Activated T-helper 1 cell treated with Interleukin-2 at 50 U/mL for 16 hours (primary cell): ENCODE results near the gene CD83.
"Not testable (repeated sequence)": the region's sequence is repeated elsewhere in the genome, so short reads cannot be mapped to it uniquely, and the experiment has no call there.

Source experiments
- DNase-seq: peaks from one replicate; pipeline ENCODE4 v3.0.0-alpha.2; 2020; ENCODE audit warnings: low read depth

Gene CD83

GRCh38 chr6:14117158-14118090 is at the start of gene CD83:
Gene CD83, plus strand, starts transcription at chr6:14117772. Its CDS starts 40 bp downstream, at chr6:14117812.
- peak; percentile 81 for DNase-seq

- DNase-seq = no peak
Observed at GRCh38 chr6:14068133-14068532, 49.4 kb upstream of the CD83 start.

GRCh38 chr6:14068623-14069022 is 48.9 kb upstream of the CD83 start:
- DNase-seq = no peak

- DNase-seq = no peak
Observed at GRCh38 chr6:14070457-14070856, 47.1 kb upstream of the CD83 start.

GRCh38 chr6:14072084-14072483 is 45.5 kb upstream of the CD83 start:
- DNase-seq = no peak

- DNase-seq = not testable (repeated sequence)
Observed at GRCh38 chr6:14073561-14074354, 43.8 kb upstream of the CD83 start.

- no peak for DNase-seq
Observed at GRCh38 chr6:14074476-14075094, 43.0 kb upstream of the CD83 start.

- DNase-seq = no peak
Observed at GRCh38 chr6:14075095-14075503, 42.5 kb upstream of the CD83 start.

- no peak for DNase-seq
Observed at GRCh38 chr6:14077193-14077867, 40.2 kb upstream of the CD83 start.

GRCh38 chr6:14079433-14079832 is 38.1 kb upstream of the CD83 start:
- DNase-seq = no peak

GRCh38 chr6:14079971-14080370 is 37.6 kb upstream of the CD83 start:
- DNase-seq = no peak

GRCh38 chr6:14081126-14081525 is 36.4 kb upstream of the CD83 start:
- DNase-seq = no peak

- DNase-seq = no peak
Observed at GRCh38 chr6:14082771-14083170, 34.8 kb upstream of the CD83 start.

GRCh38 chr6:14083262-14083661 is 34.3 kb upstream of the CD83 start:
- no peak for DNase-seq

GRCh38 chr6:14083751-14084150 is 33.8 kb upstream of the CD83 start:
- DNase-seq = no peak

GRCh38 chr6:14084388-14084787 is 33.2 kb upstream of the CD83 start:
- DNase-seq = no peak

- no peak for DNase-seq
Observed at GRCh38 chr6:14085176-14085787, 32.3 kb upstream of the CD83 start.

GRCh38 chr6:14086701-14087100 is 30.9 kb upstream of the CD83 start:
- DNase-seq = no peak

- no peak for DNase-seq
Observed at GRCh38 chr6:14088600-14089192, 28.9 kb upstream of the CD83 start.

GRCh38 chr6:14089224-14089623 is 28.3 kb upstream of the CD83 start:
- no peak for DNase-seq

GRCh38 chr6:14091339-14091978 is 26.1 kb upstream of the CD83 start:
- DNase-seq = no peak
